H1 (cell line): ENCODE results near the gene OXCT2. TPM values are rescaled to one million over a fixed set of nuclear protein-coding genes. Genes with fewer than 3 reads are reported as not detected.
"Not testable (repeated sequence)": the region's sequence is repeated elsewhere in the genome, so short reads cannot be mapped to it uniquely, and the experiment has no call there.

ENCODE experiments used
- CTCF ChIA-PET: fragments of 300-600 bp; sonication (Branson Sonifier 250); formaldehyde crosslinking; loops from one replicate; lab custom pipeline; 2021; ENCODE audit not compliant: partially characterized antibody; lab: Charles Lee
- POLR2A ChIA-PET: fragments of 300-600 bp; sonication (Branson Sonifier 250); formaldehyde crosslinking; loops from one replicate; lab custom pipeline; 2021; ENCODE audit warnings: inconsistent platforms; ENCODE audit not compliant: partially characterized antibody; lab: Charles Lee
- DNase-seq, 2 experiments: peaks; one replicate each; pipeline versions ENCODE4 v3.0.0 to v3.0.0-alpha.2; 2010 to 2022; ENCODE audit warnings: low spot score in 2 of 2, low read depth in 1 of 2, mixed read lengths in 1 of 2
- FAIRE-seq: peaks from 2 replicates; lab custom pipeline; 2011; peaks lifted over from hg19 to GRCh38; lab: Jason Lieb, UNC
- H2AFZ ChIP-seq: 2 replicates; pipeline ENCODE4 v1.8.1; 2012; ENCODE audit warnings: low read length, inconsistent platforms
- H2AK5ac ChIP-seq: 2 replicates; pipeline ENCODE4 v1.6.1; 2013; ENCODE audit warnings: low read depth, low read length
- H2BK120ac ChIP-seq: replicated peaks from 2 replicates; pipeline ENCODE3; 2013; ENCODE audit warnings: low read depth, low read length, inconsistent platforms
- H2BK12ac ChIP-seq: 2 replicates; pipeline ENCODE4 v1.6.1; 2013; ENCODE audit warnings: low read depth, low read length
- H2BK15ac ChIP-seq: 2 replicates; pipeline ENCODE4 v1.6.1; 2013; ENCODE audit warnings: low read length
- H2BK20ac ChIP-seq: 2 replicates; pipeline ENCODE4 v1.6.1; 2013; ENCODE audit warnings: low read length
- H2BK5ac ChIP-seq: 2 replicates; pipeline ENCODE4 v1.6.1; 2013; ENCODE audit warnings: low read depth, low read length
- H3K14ac ChIP-seq: 2 replicates; pipeline ENCODE4 v1.6.1; 2013; ENCODE audit warnings: inconsistent platforms; ENCODE audit not compliant: insufficient read length
- H3K18ac ChIP-seq: 2 replicates; pipeline ENCODE4 v1.6.1; 2013; ENCODE audit warnings: low read length; ENCODE audit errors: extremely low read depth
- H3K23ac ChIP-seq: 2 replicates; pipeline ENCODE4 v1.6.1; 2013; ENCODE audit warnings: inconsistent platforms; ENCODE audit not compliant: insufficient read length
- H3K23me2 ChIP-seq: 2 replicates; pipeline ENCODE4 v1.6.1; 2013; ENCODE audit warnings: low read depth, low read length
- H3K27ac ChIP-seq: 2 replicates; pipeline ENCODE4 v1.6.1; 2011; ENCODE audit warnings: low read depth, low read length, inconsistent platforms
- H3K27me3 ChIP-seq, 4 experiments: replicated peaks in 1 of 4; 1 replicate in 1 of 4; 2 replicates in 3 of 4; pipeline versions ENCODE4 v1.6.1 to v1.8.1; 2011 to 2013; ENCODE audit warnings: low read length in 3 of 4, mild to moderate bottlenecking in 3 of 4, inconsistent platforms in 2 of 4, mixed read lengths in 2 of 4, moderate library complexity in 1 of 4; ENCODE audit not compliant: control insufficient read depth in 3 of 4, insufficient read depth in 3 of 4; ENCODE audit errors: extremely low read depth in 1 of 4
- H3K36me3 ChIP-seq, 4 experiments: 2 replicates each; pipeline versions ENCODE4 v1.6.1 to v1.8.1; 2011 to 2013; ENCODE audit warnings: mild to moderate bottlenecking in 4 of 4, low read length in 3 of 4, moderate library complexity in 2 of 4, control low read depth in 1 of 4, inconsistent platforms in 1 of 4; ENCODE audit not compliant: insufficient read depth in 4 of 4, control insufficient read depth in 2 of 4
- H3K4ac ChIP-seq: replicated peaks from 2 replicates; pipeline ENCODE3; 2013; ENCODE audit warnings: low read length, low read depth, mixed read lengths, inconsistent platforms; ENCODE audit not compliant: insufficient read length
- H3K4me1 ChIP-seq, 4 experiments: replicated peaks in 1 of 4; 1 replicate in 1 of 4; 2 replicates in 3 of 4; pipeline versions ENCODE4 v1.6.1 to v1.8.1; 2011 to 2013; ENCODE audit warnings: low read length in 3 of 4, inconsistent platforms in 2 of 4, mixed read lengths in 1 of 4; ENCODE audit not compliant: insufficient read depth in 4 of 4, control insufficient read depth in 3 of 4
- H3K4me2 ChIP-seq, 2 experiments: 2 replicates each; pipeline versions ENCODE4 v1.6.1 to v1.8.1; 2011 to 2013; ENCODE audit warnings: low read depth in 2 of 2, low read length in 2 of 2, control low read depth in 1 of 2, inconsistent platforms in 1 of 2, mild to moderate bottlenecking in 1 of 2; ENCODE audit not compliant: insufficient read depth in 1 of 2
- H3K4me3 ChIP-seq, 4 experiments: fragments of 200-600, 300-600 bp in 1 of 4; sonication (generic), shearing (Covaris generic), sonication (Bioruptor Twin) in 1 of 4; 2 replicates each; pipeline versions ENCODE4 v1.5.1 to v1.8.1; 2011 to 2016; ENCODE audit warnings: low read length in 4 of 4, low read depth in 3 of 4, control low read depth in 2 of 4, inconsistent platforms in 2 of 4, mild to moderate bottlenecking in 2 of 4, mixed read lengths in 1 of 4, moderate library complexity in 1 of 4; ENCODE audit not compliant: insufficient read depth in 2 of 4; ENCODE audit errors: extremely low read depth in 1 of 4
- H3K56ac ChIP-seq: replicated peaks from 2 replicates; pipeline ENCODE3; 2013; ENCODE audit warnings: low read depth, mild to moderate bottlenecking, mixed read lengths, low read length, inconsistent platforms; ENCODE audit not compliant: insufficient read length
- H3K79me1 ChIP-seq: 2 replicates; pipeline ENCODE4 v1.6.1; 2013; ENCODE audit warnings: low read depth, low read length, control low read depth
- H3K79me2 ChIP-seq, 2 experiments: 2 replicates each; pipeline versions ENCODE4 v1.6.1 to v1.8.1; 2012 to 2013; ENCODE audit warnings: low read length in 2 of 2, mild to moderate bottlenecking in 2 of 2, inconsistent platforms in 1 of 2; ENCODE audit not compliant: insufficient read depth in 2 of 2, control insufficient read depth in 1 of 2
- H3K9ac ChIP-seq, 4 experiments: replicated peaks in 1 of 4; 1 replicate in 1 of 4; 2 replicates in 3 of 4; pipeline versions ENCODE4 v1.6.1 to v1.8.1; 2011 to 2013; ENCODE audit warnings: low read depth in 3 of 4, low read length in 3 of 4, control low read depth in 2 of 4, mild to moderate bottlenecking in 2 of 4, moderate library complexity in 2 of 4, inconsistent platforms in 1 of 4; ENCODE audit errors: extremely low read depth in 1 of 4
- H3K9me3 ChIP-seq, 2 experiments: 2 replicates each; pipeline versions ENCODE4 v1.6.1 to v1.8.1; 2012 to 2013; ENCODE audit warnings: mild to moderate bottlenecking in 2 of 2, moderate library complexity in 2 of 2, control low read depth in 1 of 2, inconsistent platforms in 1 of 2, low read depth in 1 of 2, low read length in 1 of 2, mixed read lengths in 1 of 2; ENCODE audit not compliant: insufficient read depth in 2 of 2
- H4K20me1 ChIP-seq, 2 experiments: replicated peaks in 1 of 2; 2 replicates each; pipeline versions ENCODE3 to v1.8.1; 2011 to 2013; ENCODE audit warnings: inconsistent platforms in 2 of 2, low read length in 2 of 2, mild to moderate bottlenecking in 1 of 2; ENCODE audit not compliant: insufficient read depth in 2 of 2, control insufficient read depth in 1 of 2
- H4K5ac ChIP-seq: 2 replicates; pipeline ENCODE4 v1.6.1; 2013; ENCODE audit warnings: low read length, low read depth, mixed read lengths, inconsistent platforms; ENCODE audit not compliant: insufficient read length
- H4K8ac ChIP-seq: 2 replicates; pipeline ENCODE4 v1.8.0; 2013; ENCODE audit warnings: mild to moderate bottlenecking, moderate library complexity, low read length, inconsistent platforms; ENCODE audit not compliant: insufficient read depth; ENCODE audit errors: extremely low read depth
- H4K91ac ChIP-seq: replicated peaks from 2 replicates; pipeline ENCODE3; 2013; ENCODE audit warnings: low read length, mixed read lengths, inconsistent platforms; ENCODE audit not compliant: insufficient read length
- CREB1 ChIP-seq: IDR thresholded peaks from 2 replicates; pipeline ENCODE4 v1.6.1; 2012; ENCODE audit warnings: inconsistent platforms
- E2F6 ChIP-seq: IDR thresholded peaks from 2 replicates; pipeline ENCODE4 v1.6.1; 2012; ENCODE audit warnings: inconsistent platforms
- USF2 ChIP-seq: IDR thresholded peaks from 2 replicates; pipeline ENCODE4 v1.6.1; 2011; ENCODE audit warnings: low read length, improper control_type of control experiment
- WGBS, 2 experiments: shearing (Covaris generic) in 1 of 2; methylation state at CpG; one replicate each; pipeline versions ENCODE4 v1.1.6 to v1.1.7; 2013 to 2015; ENCODE audit warnings: low lambda C conversion rate in 2 of 2, mixed read lengths in 2 of 2, inconsistent platforms in 1 of 2, low coverage in 1 of 2, missing lambda C conversion rate in 1 of 2; ENCODE audit not compliant: insufficient replicate concordance in 2 of 2, insufficient coverage in 1 of 2, insufficient read length in 1 of 2; ENCODE audit errors: extremely low coverage in 1 of 2, missing lambda C conversion rate in 1 of 2; 5-methylcytosine and 5-hydroxymethylcytosine counted together
- polyA plus RNA-seq, 7 experiments: library from polyadenylated mRNA; depleted of rRNA in 3 of 7; stranded (reverse) in 5 of 7; unstranded in 2 of 7; fragments of >200 nt in 5 of 7; fragments of 200-250 nt in 2 of 7; gene quantifications; 1 replicate in 5 of 7; 2 replicates in 1 of 7; 4 replicates in 1 of 7; pipeline versions ENCODE4 v1.2.1 to v1.2.3, GENCODE V29; 2011 to 2013; ENCODE audit warnings: missing spikeins in 2 of 7, mixed read lengths in 2 of 7
- total RNA-seq: library from RNA; stranded (reverse); fragmentation: NEBNext Ultra II Directional; extraction: Animal tissue kit (Norgen Biotek cat#: 25700); gene quantifications from 2 replicates; pipeline ENCODE4 v1.2.1, GENCODE V29; 2021
- TF ChIP-seq, protein P1 (sequence below), 3 experiments: IDR thresholded peaks; 1 replicate in 2 of 3; 2 replicates in 1 of 3; pipeline versions ENCODE4 v1.5.1 to v1.6.1; 2011; ENCODE audit warnings: low read length in 3 of 3, mild to moderate bottlenecking in 3 of 3, inconsistent platforms in 2 of 3, low read depth in 1 of 3, moderate library complexity in 1 of 3; ENCODE audit not compliant: insufficient read depth in 1 of 3; ENCODE audit errors: control extremely low read depth in 1 of 3
- TF ChIP-seq, protein P2 (sequence below): IDR thresholded peaks from 2 replicates; pipeline ENCODE4 v1.6.1; 2012; ENCODE audit warnings: inconsistent platforms

The OXCT2 gene
- total and polyA plus RNA-seq, 2 of the 8 experiments (the other 6 are each of a cell fraction or from before 2014, with no cell fraction given) = 2.6 to 2.9 TPM

- not testable (repeated sequence) for H2BK15ac ChIP-seq, H4K20me1 ChIP-seq, H2AK5ac ChIP-seq, H2BK20ac ChIP-seq, H3K4ac ChIP-seq, H4K5ac ChIP-seq, H3K9ac ChIP-seq, H3K23ac ChIP-seq, H3K14ac ChIP-seq, H3K27ac ChIP-seq, H3K79me2 ChIP-seq, H4K8ac ChIP-seq, H2BK120ac ChIP-seq, H3K4me1 ChIP-seq, H3K23me2 ChIP-seq, H3K79me1 ChIP-seq, H3K27me3 ChIP-seq, H3K4me2 ChIP-seq, FAIRE-seq, H3K56ac ChIP-seq, H2BK5ac ChIP-seq, H3K4me3 ChIP-seq, H4K91ac ChIP-seq, H3K18ac ChIP-seq, H3K36me3 ChIP-seq, H3K9me3 ChIP-seq
- WGBS, 2 experiments = 66% methylated on average over 19 of the region's 26 CpGs; no CpG with 5 or more reads in 1 of the 2 experiments
- CTCF ChIA-PET = interaction anchor here (0.6 to 4.9 kb wide), 40 partner anchors 8 to 298 kb away, joined by 3 to 22 read pairs (median 4); partner anchors contain the start of genes BMP8B, HPCAL4 and PPIE
- Histone ChIP-seq H2BK12ac (peak overlapping the region; percentile 33; the same call in 1 of the 2 replicates), H2AFZ (peak overlapping the region; percentile 43)
- peak in 1 of 2 experiments; percentile 80 for DNase-seq
- POLR2A ChIA-PET = interaction anchor here (0.6 to 1.7 kb wide), 3 partner anchors 10 to 108 kb away, joined by 3 to 5 read pairs (median 3); partner anchors contain the start of gene BMP8B
- TF ChIP-seq USF2 (peak; percentile 54; the same call in 1 of the 2 replicates), E2F6 (peak; percentile 85), CREB1 (peak; percentile 29; the same call in 1 of the 2 replicates)
- TF ChIP-seq, protein P1, sequence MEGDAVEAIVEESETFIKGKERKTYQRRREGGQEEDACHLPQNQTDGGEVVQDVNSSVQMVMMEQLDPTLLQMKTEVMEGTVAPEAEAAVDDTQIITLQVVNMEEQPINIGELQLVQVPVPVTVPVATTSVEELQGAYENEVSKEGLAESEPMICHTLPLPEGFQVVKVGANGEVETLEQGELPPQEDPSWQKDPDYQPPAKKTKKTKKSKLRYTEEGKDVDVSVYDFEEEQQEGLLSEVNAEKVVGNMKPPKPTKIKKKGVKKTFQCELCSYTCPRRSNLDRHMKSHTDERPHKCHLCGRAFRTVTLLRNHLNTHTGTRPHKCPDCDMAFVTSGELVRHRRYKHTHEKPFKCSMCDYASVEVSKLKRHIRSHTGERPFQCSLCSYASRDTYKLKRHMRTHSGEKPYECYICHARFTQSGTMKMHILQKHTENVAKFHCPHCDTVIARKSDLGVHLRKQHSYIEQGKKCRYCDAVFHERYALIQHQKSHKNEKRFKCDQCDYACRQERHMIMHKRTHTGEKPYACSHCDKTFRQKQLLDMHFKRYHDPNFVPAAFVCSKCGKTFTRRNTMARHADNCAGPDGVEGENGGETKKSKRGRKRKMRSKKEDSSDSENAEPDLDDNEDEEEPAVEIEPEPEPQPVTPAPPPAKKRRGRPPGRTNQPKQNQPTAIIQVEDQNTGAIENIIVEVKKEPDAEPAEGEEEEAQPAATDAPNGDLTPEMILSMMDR (IDR thresholded peaks at IDR 0.05; ENCODE audit: control extremely low read depth in 1 of 3, insufficient read depth in 1 of 3, low read depth in 1 of 3, low read length in 3 of 3) = peak; percentile 21 to 52 (median 50); a peak in 3 of 4 replicates
- TF ChIP-seq, protein P2, sequence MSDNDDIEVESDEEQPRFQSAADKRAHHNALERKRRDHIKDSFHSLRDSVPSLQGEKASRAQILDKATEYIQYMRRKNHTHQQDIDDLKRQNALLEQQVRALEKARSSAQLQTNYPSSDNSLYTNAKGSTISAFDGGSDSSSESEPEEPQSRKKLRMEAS = peak; percentile 94
Measured at GRCh38 chr1:39798859-39799769, 28.0 kb upstream of the OXCT2 start.
